WTC11 (cell line): ENCODE results near the gene POU5F1. TPM values are rescaled to one million over a fixed set of nuclear protein-coding genes. Genes with fewer than 3 reads are reported as not detected.

Experiments
- ATAC-seq: fragments of 200-7000 bp; cut with Tn5 transposase; 2 replicates; pipeline ENCODE4 v1.10.0; 2021; ENCODE audit warnings: mild to moderate bottlenecking, moderate library complexity
- CTCF ChIA-PET: fragments of 300-600 bp; sonication (Branson Sonifier 250); formaldehyde crosslinking; loops from one replicate; lab custom pipeline; 2021; ENCODE audit warnings: antibody characterized with exemption; lab: Charles Lee
- POLR2A ChIA-PET: fragments of 350-600 bp; sonication (Branson Sonifier 250); formaldehyde crosslinking; loops from one replicate; lab custom pipeline; 2021; ENCODE audit warnings: antibody characterized with exemption; lab: Charles Lee
- DNase-seq: peaks from one replicate; pipeline ENCODE4 v3.0.0; 2021; ENCODE audit warnings: low spot score
- H3K27ac Mint-ChIP-seq: 2 replicates; pipeline ENCODE4 v1.8.0; 2021; ENCODE audit warnings: mixed read lengths
- H3K27me3 Mint-ChIP-seq: 2 replicates; pipeline ENCODE4 v1.8.0; 2021; ENCODE audit warnings: low read depth, mild to moderate bottlenecking, moderate library complexity, mixed read lengths
- H3K36me3 Mint-ChIP-seq: 2 replicates; pipeline ENCODE4 v1.8.0; 2021; ENCODE audit warnings: mixed read lengths
- H3K4me1 Mint-ChIP-seq: 2 replicates; pipeline ENCODE4 v1.8.0; 2022; ENCODE audit warnings: mixed read lengths
- H3K4me3 Mint-ChIP-seq: 2 replicates; pipeline ENCODE4 v1.8.0; 2021; ENCODE audit warnings: mild to moderate bottlenecking, moderate library complexity, mixed read lengths
- H3K9me3 Mint-ChIP-seq: 2 replicates; pipeline ENCODE4 v1.8.0; 2021; ENCODE audit warnings: mixed read lengths
- CREB1 ChIP-seq: sonication (generic); formaldehyde crosslinking; IDR thresholded peaks from 2 replicates; pipeline ENCODE4 v1.8.0; 2023; ENCODE audit warnings: mild to moderate bottlenecking, missing genetic modification reagents
- E2F1 ChIP-seq: sonication (generic); formaldehyde crosslinking; IDR thresholded peaks from 2 replicates; pipeline ENCODE4 v1.8.0; 2022; ENCODE audit warnings: mild to moderate bottlenecking, missing genetic modification reagents
- ETV6 ChIP-seq: sonication (generic); formaldehyde crosslinking; IDR thresholded peaks from 2 replicates; pipeline ENCODE4 v1.8.1; 2022; ENCODE audit warnings: mild to moderate bottlenecking, missing genetic modification reagents
- JUN ChIP-seq: sonication (generic); formaldehyde crosslinking; IDR thresholded peaks from 2 replicates; pipeline ENCODE4 v1.8.0; 2023; ENCODE audit warnings: mild to moderate bottlenecking, missing genetic modification reagents
- KAT7 ChIP-seq: sonication (generic); formaldehyde crosslinking; IDR thresholded peaks from 2 replicates; pipeline ENCODE4 v1.8.1; 2023; ENCODE audit warnings: missing genetic modification reagents, mild to moderate bottlenecking, borderline replicate concordance
- MLX ChIP-seq: sonication (generic); formaldehyde crosslinking; IDR thresholded peaks from 2 replicates; pipeline ENCODE4 v1.8.1; 2023; ENCODE audit warnings: mild to moderate bottlenecking, missing genetic modification reagents, moderate library complexity
- RORB ChIP-seq: fragments of 250-450 bp; sonication (Bioruptor Pico); IDR thresholded peaks from 2 replicates; pipeline ENCODE4 v1.9.0; 2021; ENCODE audit warnings: mild to moderate bottlenecking
- TEAD1 ChIP-seq: sonication (generic); formaldehyde crosslinking; IDR thresholded peaks from 2 replicates; pipeline ENCODE4 v1.8.0; 2022; ENCODE audit warnings: mild to moderate bottlenecking, missing genetic modification reagents
- ZNF121 ChIP-seq: sonication (generic); formaldehyde crosslinking; IDR thresholded peaks from 2 replicates; pipeline ENCODE4 v1.8.0; 2023; ENCODE audit warnings: missing genetic modification reagents
- ZNF219 ChIP-seq: sonication (generic); formaldehyde crosslinking; IDR thresholded peaks from 2 replicates; pipeline ENCODE4 v1.8.0; 2023; ENCODE audit warnings: missing genetic modification reagents, mild to moderate bottlenecking, borderline replicate concordance
- ZNF396 ChIP-seq: fragments of 250-450 bp; sonication (Bioruptor Pico); IDR thresholded peaks from 2 replicates; pipeline ENCODE4 v1.8.0; 2021; ENCODE audit warnings: mild to moderate bottlenecking, moderate library complexity, borderline replicate concordance
- total RNA-seq: library from RNA; stranded (reverse); gene quantifications from 3 replicates; pipeline ENCODE4 v1.2.3, GENCODE V29; 2021
- TF ChIP-seq, protein P1 (sequence below): sonication (generic); formaldehyde crosslinking; IDR thresholded peaks from 2 replicates; pipeline ENCODE4 v1.8.0; 2022; ENCODE audit warnings: missing genetic modification reagents
- TF ChIP-seq, protein P2 (sequence below): fragments of 200-600 bp; IDR thresholded peaks from 2 replicates; pipeline ENCODE4 v1.8.0; 2022; ENCODE audit warnings: antibody characterized with exemption
- TF ChIP-seq, protein P3 (sequence below): sonication (generic); formaldehyde crosslinking; conservative IDR thresholded peaks from 2 replicates; pipeline ENCODE4 v1.8.1; 2022; ENCODE audit warnings: mild to moderate bottlenecking, missing genetic modification reagents
- TF ChIP-seq, protein P4 (sequence below): sonication (generic); formaldehyde crosslinking; IDR thresholded peaks from 2 replicates; pipeline ENCODE4 v1.8.0; 2022; ENCODE audit warnings: mild to moderate bottlenecking, missing genetic modification reagents
- TF ChIP-seq, protein P5 (sequence below): sonication (generic); formaldehyde crosslinking; IDR thresholded peaks from 2 replicates; pipeline ENCODE4 v1.8.1; 2022; ENCODE audit warnings: low read depth, mild to moderate bottlenecking, moderate library complexity, missing genetic modification reagents, borderline replicate concordance

Gene POU5F1
- total RNA-seq, 1 experiment from 2014 or later: 2,735 TPM

DNA sequence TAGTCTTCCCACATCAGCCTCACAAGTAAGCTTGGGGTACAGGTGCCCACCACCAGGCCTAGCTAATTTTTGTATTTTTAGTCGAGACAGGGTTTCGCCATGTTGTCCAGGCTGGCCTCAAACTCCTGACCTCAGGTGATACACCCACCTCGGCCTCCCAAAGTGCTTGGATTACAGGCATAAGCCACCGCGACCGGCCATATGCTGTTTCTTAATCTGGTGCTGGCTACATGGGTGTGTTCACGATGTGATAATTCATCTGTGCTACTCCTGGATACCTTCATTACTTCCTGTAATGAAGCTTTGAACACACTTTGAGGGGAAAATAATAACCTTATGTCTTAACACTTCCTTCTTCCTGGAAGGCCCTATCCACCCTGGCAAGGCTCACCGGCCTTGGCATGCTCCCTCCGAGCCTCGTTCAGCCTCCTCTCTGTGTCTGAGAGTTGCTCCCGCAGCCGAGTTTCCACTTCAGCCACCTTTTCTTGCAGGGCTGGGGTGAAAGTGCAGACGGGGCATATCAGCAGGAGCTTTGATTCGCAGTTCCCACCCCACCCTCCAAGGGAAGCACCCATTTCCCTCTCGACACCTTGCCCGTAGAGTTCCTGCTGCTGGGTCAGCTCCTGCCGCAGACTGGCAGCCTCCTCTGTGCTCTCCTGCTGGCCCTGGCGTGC, 26.0 kb downstream of the POU5F1 start (continued):
- TF ChIP-seq E2F1 (no peak), ZNF219 (CRISPR knock-in tag) (no peak), RORB (CRISPR knock-in tag) (no peak), MLX (no peak)
- TF ChIP-seq, protein P1, sequence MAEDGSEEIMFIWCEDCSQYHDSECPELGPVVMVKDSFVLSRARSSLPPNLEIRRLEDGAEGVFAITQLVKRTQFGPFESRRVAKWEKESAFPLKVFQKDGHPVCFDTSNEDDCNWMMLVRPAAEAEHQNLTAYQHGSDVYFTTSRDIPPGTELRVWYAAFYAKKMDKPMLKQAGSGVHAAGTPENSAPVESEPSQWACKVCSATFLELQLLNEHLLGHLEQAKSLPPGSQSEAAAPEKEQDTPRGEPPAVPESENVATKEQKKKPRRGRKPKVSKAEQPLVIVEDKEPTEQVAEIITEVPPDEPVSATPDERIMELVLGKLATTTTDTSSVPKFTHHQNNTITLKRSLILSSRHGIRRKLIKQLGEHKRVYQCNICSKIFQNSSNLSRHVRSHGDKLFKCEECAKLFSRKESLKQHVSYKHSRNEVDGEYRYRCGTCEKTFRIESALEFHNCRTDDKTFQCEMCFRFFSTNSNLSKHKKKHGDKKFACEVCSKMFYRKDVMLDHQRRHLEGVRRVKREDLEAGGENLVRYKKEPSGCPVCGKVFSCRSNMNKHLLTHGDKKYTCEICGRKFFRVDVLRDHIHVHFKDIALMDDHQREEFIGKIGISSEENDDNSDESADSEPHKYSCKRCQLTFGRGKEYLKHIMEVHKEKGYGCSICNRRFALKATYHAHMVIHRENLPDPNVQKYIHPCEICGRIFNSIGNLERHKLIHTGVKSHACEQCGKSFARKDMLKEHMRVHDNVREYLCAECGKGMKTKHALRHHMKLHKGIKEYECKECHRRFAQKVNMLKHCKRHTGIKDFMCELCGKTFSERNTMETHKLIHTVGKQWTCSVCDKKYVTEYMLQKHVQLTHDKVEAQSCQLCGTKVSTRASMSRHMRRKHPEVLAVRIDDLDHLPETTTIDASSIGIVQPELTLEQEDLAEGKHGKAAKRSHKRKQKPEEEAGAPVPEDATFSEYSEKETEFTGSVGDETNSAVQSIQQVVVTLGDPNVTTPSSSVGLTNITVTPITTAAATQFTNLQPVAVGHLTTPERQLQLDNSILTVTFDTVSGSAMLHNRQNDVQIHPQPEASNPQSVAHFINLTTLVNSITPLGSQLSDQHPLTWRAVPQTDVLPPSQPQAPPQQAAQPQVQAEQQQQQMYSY (CRISPR knock-in tag): no peak
- TF ChIP-seq, protein P2, sequence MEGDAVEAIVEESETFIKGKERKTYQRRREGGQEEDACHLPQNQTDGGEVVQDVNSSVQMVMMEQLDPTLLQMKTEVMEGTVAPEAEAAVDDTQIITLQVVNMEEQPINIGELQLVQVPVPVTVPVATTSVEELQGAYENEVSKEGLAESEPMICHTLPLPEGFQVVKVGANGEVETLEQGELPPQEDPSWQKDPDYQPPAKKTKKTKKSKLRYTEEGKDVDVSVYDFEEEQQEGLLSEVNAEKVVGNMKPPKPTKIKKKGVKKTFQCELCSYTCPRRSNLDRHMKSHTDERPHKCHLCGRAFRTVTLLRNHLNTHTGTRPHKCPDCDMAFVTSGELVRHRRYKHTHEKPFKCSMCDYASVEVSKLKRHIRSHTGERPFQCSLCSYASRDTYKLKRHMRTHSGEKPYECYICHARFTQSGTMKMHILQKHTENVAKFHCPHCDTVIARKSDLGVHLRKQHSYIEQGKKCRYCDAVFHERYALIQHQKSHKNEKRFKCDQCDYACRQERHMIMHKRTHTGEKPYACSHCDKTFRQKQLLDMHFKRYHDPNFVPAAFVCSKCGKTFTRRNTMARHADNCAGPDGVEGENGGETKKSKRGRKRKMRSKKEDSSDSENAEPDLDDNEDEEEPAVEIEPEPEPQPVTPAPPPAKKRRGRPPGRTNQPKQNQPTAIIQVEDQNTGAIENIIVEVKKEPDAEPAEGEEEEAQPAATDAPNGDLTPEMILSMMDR: no peak
- TF ChIP-seq, protein P3, sequence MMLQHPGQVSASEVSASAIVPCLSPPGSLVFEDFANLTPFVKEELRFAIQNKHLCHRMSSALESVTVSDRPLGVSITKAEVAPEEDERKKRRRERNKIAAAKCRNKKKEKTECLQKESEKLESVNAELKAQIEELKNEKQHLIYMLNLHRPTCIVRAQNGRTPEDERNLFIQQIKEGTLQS (CRISPR knock-in tag): no peak

- ChIA-PET CTCF (interaction anchor here (2.0 kb wide), 1 partner anchor 14 kb away, joined by 5 read pairs; the partner anchor contains the start of gene CCHCR1), POLR2A (interaction anchor here (1.1 kb wide), 1 partner anchor 22 kb away, joined by 3 read pairs; no protein-coding TSS in a partner anchor)
- peaks cover 4% of the 10 kb centered on the region for H3K27me3 Mint-ChIP-seq
- ATAC-seq (peak; percentile 53), DNase-seq (no peak)
- no peaks in the 10 kb centered on the region for H3K9me3 Mint-ChIP-seq
- H3K4me1 Mint-ChIP-seq: peaks cover 38% of the 10 kb centered on the region
- H3K27ac Mint-ChIP-seq: peak overlapping the region; percentile 76; the same call in 1 of the 2 replicates
- TF ChIP-seq ZNF396: no peak
- TF ChIP-seq ETV6 (CRISPR knock-in tag): no peak
- no peak for TF ChIP-seq ZNF219 (CRISPR knock-in tag)
- TF ChIP-seq, protein P3 (CRISPR knock-in tag): no peak
- TF ChIP-seq JUN (CRISPR knock-in tag): no peak
- TF ChIP-seq CREB1 (CRISPR knock-in tag): no peak
- TF ChIP-seq KAT7 (CRISPR knock-in tag): no peak
- TF ChIP-seq ZNF121 (CRISPR knock-in tag): no peak
- no peak for TF ChIP-seq TEAD1
- no peak overlapping the region for H3K4me3 Mint-ChIP-seq
- peaks cover 40% of the 10 kb centered on the region for H3K36me3 Mint-ChIP-seq
Measured at GRCh38 chr6:31143148-31143547, 27.3 kb downstream of the POU5F1 start.

DNA sequence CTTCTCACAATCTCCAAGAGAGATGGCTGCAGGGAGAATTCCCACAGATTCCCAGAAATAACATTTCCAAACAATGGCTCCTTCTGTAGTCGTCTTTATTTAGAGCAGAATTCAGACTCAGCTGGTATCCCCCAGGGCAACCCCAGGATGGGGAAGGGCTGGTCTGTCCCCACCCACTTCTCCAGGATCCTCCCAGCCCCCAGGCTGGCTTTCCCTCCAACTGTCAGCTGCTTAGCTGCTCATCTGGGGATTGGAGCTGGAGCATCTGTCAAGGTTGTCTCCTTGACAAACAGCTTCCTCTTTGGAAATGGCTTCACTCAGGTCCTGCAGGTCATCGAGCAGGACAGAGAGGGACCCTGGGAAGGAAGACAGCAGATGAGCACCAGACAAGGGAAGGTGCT, 28.1 kb downstream of the POU5F1 start:
- peaks cover 4% of the 10 kb centered on the region for H3K27me3 Mint-ChIP-seq
- peaks cover 39% of the 10 kb centered on the region for H3K36me3 Mint-ChIP-seq
- ATAC-seq (no peak), DNase-seq (no peak)
- H3K4me1 Mint-ChIP-seq: peaks cover 46% of the 10 kb centered on the region
- H3K9me3 Mint-ChIP-seq: no peaks in the 10 kb centered on the region
- no peak overlapping the region for H3K4me3 Mint-ChIP-seq
- CTCF ChIA-PET: interaction anchor here (0.9 to 2.0 kb wide), 2 partner anchors 15 to 224 kb away, joined by 3 to 5 read pairs; partner anchors contain the start of gene CCHCR1
- TF ChIP-seq, protein P4, sequence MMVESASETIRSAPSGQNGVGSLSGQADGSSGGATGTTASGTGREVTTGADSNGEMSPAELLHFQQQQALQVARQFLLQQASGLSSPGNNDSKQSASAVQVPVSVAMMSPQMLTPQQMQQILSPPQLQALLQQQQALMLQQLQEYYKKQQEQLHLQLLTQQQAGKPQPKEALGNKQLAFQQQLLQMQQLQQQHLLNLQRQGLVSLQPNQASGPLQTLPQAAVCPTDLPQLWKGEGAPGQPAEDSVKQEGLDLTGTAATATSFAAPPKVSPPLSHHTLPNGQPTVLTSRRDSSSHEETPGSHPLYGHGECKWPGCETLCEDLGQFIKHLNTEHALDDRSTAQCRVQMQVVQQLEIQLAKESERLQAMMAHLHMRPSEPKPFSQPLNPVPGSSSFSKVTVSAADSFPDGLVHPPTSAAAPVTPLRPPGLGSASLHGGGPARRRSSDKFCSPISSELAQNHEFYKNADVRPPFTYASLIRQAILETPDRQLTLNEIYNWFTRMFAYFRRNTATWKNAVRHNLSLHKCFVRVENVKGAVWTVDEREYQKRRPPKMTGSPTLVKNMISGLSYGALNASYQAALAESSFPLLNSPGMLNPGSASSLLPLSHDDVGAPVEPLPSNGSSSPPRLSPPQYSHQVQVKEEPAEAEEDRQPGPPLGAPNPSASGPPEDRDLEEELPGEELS (CRISPR knock-in tag): no peak
- no peak for TF ChIP-seq KAT7 (CRISPR knock-in tag)
- TF ChIP-seq, protein P5, sequence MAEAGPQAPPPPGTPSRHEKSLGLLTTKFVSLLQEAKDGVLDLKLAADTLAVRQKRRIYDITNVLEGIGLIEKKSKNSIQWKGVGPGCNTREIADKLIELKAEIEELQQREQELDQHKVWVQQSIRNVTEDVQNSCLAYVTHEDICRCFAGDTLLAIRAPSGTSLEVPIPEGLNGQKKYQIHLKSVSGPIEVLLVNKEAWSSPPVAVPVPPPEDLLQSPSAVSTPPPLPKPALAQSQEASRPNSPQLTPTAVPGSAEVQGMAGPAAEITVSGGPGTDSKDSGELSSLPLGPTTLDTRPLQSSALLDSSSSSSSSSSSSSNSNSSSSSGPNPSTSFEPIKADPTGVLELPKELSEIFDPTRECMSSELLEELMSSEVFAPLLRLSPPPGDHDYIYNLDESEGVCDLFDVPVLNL (CRISPR knock-in tag): no peak
- TF ChIP-seq, all 79 proteins: peak for 0
- POLR2A ChIA-PET: interaction anchor here (0.6 kb wide), 1 partner anchor 30 kb away, joined by 3 read pairs; no protein-coding TSS in a partner anchor
- H3K27ac Mint-ChIP-seq: no peak overlapping the region
